Measurements from ENCODE around the gene PTCH2.
"Not testable (repeated sequence)": the region's sequence is repeated elsewhere in the genome, so short reads cannot be mapped to it uniquely, and the experiment has no call there.

PTCH2 gene

GRCh38 chr1:44803062-44803311 is 40.1 kb downstream of the PTCH2 start:
- no peak overlapping the region for H3K27ac ChIP-seq
- no peak for TF ChIP-seq CTCF (conservative IDR thresholded peaks at IDR 0.05)

- TF ChIP-seq CTCF (conservative IDR thresholded peaks at IDR 0.05): no peak
- H3K27ac ChIP-seq: no peak overlapping the region
These were observed 40.6 kb downstream of the PTCH2 start for GRCh38 chr1:44802306-44803061.

GRCh38 chr1:44801491-44802305 is 41.4 kb downstream of the PTCH2 start:
- no peak for TF ChIP-seq CTCF (conservative IDR thresholded peaks at IDR 0.05)
- H3K27ac ChIP-seq: no peak overlapping the region

- peak; percentile 93 for TF ChIP-seq CTCF (conservative IDR thresholded peaks at IDR 0.05)
- peak within 1 kb of the TSS; percentile 70 for H3K27ac ChIP-seq
These were observed 43.1 kb downstream of the PTCH2 start, which contains the start of gene PLK3 for GRCh38 chr1:44799770-44800584. TSS of gene PLK3 (plus strand) at chr1:44800377. CDS start at chr1:44800464, 87 bp downstream.

GRCh38 chr1:44798481-44799365 is 44.3 kb downstream of the PTCH2 start:
- no peak for TF ChIP-seq CTCF (conservative IDR thresholded peaks at IDR 0.05)
- H3K27ac ChIP-seq: peak overlapping the region; percentile 70

- not testable (repeated sequence) for H3K27ac ChIP-seq
These were observed 45.2 kb downstream of the PTCH2 start for GRCh38 chr1:44797886-44798285.

- H3K27ac ChIP-seq: no peak overlapping the region
- TF ChIP-seq CTCF (conservative IDR thresholded peaks at IDR 0.05): no peak
These were observed 50.1 kb downstream of the PTCH2 start for GRCh38 chr1:44792736-44793502.
